ENCODE data around the gene NCF4. TPM values are rescaled to one million over a fixed set of nuclear protein-coding genes. Genes with fewer than 3 reads are reported as not detected.

The NCF4 gene
- total RNA-seq, 4 donors from 2014 or later = 1.8 to 21.2 (median 6.3) TPM

DNA sequence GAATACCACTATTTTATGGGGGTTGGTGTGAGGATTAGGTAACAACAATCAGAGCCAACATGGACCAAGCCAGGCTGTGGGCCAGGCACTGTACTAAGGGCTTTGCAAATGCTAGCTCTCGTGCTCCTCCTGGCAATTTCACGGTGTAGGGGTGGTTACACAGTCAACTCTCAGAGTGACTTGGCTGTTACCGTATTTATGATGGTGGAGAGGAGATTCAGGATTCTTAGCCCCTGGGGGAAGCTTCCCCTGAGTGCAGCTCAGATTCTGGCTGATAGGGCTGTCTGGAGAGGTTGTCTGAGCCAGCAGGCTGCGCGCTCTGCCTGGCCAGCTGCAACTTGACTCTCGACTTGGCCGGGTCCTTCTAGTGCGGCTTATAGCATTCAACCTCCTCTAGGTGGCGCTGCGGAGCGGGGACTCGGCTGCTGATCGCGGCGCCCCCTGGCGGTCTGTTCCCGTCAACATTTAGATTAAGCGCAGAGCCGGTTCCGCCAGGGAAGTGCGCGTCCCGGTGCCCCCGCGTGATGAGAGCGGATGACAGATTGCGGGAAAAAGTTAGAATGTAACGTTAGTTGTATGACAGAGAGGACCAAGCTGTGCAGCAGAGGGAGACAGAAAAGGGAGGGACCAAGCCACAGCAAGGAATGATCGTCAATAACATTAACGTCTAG lies 4.5 kb upstream of the NCF4 start:
- DNase-seq = peak; percentile 86 to 90
- TF ChIP-seq, protein P1, sequence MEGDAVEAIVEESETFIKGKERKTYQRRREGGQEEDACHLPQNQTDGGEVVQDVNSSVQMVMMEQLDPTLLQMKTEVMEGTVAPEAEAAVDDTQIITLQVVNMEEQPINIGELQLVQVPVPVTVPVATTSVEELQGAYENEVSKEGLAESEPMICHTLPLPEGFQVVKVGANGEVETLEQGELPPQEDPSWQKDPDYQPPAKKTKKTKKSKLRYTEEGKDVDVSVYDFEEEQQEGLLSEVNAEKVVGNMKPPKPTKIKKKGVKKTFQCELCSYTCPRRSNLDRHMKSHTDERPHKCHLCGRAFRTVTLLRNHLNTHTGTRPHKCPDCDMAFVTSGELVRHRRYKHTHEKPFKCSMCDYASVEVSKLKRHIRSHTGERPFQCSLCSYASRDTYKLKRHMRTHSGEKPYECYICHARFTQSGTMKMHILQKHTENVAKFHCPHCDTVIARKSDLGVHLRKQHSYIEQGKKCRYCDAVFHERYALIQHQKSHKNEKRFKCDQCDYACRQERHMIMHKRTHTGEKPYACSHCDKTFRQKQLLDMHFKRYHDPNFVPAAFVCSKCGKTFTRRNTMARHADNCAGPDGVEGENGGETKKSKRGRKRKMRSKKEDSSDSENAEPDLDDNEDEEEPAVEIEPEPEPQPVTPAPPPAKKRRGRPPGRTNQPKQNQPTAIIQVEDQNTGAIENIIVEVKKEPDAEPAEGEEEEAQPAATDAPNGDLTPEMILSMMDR (IDR thresholded peaks at IDR 0.05) = peak; percentile 99 to 100 (median 99)
- peak in 1 of 2 donors; percentile 21 for TF ChIP-seq POLR2A (IDR thresholded peaks at IDR 0.05)
- Histone ChIP-seq H3K36me3 (no peaks in the 10 kb centered on the region), H3K27ac (peak overlapping the region in 1 of 2 donors; percentile 10), H3K4me3 (no peak overlapping the region), H3K27me3 (no peaks in the 10 kb centered on the region), H3K9me3 (no peaks in the 10 kb centered on the region), H3K4me1 (peaks cover 0 to 4% of the 10 kb centered on the region in 2 donors)
- intact Hi-C loops (cut with DNase I; ENCODE audit: low total_unique reads) = no loop called here

DNA sequence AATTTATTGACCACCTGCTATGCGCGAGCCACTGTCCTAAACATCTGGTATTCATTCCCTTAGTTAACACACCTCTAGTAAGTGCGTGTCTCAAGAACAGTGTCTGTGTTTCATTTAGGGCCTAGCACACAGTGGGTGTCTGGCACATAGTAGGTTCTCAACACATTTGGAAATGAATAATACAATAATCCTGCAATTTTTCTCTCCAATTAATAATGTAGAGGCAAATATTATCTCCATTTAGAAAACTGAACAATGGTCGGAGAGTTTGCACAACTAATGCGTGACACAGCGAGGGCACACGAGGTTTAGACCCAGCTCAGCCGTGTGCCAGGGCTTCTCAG lies 4.0 kb upstream of the NCF4 start:
- no peak overlapping the region for H3K27ac ChIP-seq
- H3K4me3 ChIP-seq = no peak overlapping the region
- no peaks in the 10 kb centered on the region for H3K27me3 ChIP-seq
- TF ChIP-seq POLR2A (IDR thresholded peaks at IDR 0.05) = no peak
- TF ChIP-seq, protein P1 (IDR thresholded peaks at IDR 0.05) = no peak
- peaks cover 0 to 4% of the 10 kb centered on the region in 2 donors for H3K4me1 ChIP-seq
- intact Hi-C loops (cut with DNase I; ENCODE audit: low total_unique reads) = no loop called here
- no peaks in the 10 kb centered on the region for H3K9me3 ChIP-seq
- H3K36me3 ChIP-seq = no peaks in the 10 kb centered on the region
- DNase-seq = no peak

GRCh38 chr22:36858156-36858555 lies 2.6 kb upstream of the NCF4 start:
- Histone ChIP-seq H3K9me3 (no peaks in the 10 kb centered on the region), H3K36me3 (no peaks in the 10 kb centered on the region), H3K4me1 (peaks cover 0 to 4% of the 10 kb centered on the region in 2 donors), H3K27me3 (no peaks in the 10 kb centered on the region), H3K4me3 (no peak overlapping the region), H3K27ac (no peak overlapping the region)
- TF ChIP-seq, protein P1 (IDR thresholded peaks at IDR 0.05) = no peak
- no peak for TF ChIP-seq POLR2A (IDR thresholded peaks at IDR 0.05)
- intact Hi-C loops (cut with DNase I; ENCODE audit: low total_unique reads) = no loop called here
- no peak for DNase-seq

- TF ChIP-seq, protein P1 (IDR thresholded peaks at IDR 0.05) = no peak
- no peak for TF ChIP-seq POLR2A (IDR thresholded peaks at IDR 0.05)
- DNase-seq = no peak
- Histone ChIP-seq H3K4me3 (no peak overlapping the region), H3K27ac (no peak overlapping the region), H3K27me3 (no peaks in the 10 kb centered on the region), H3K4me1 (peaks cover 0 to 4% of the 10 kb centered on the region in 2 donors), H3K9me3 (no peaks in the 10 kb centered on the region), H3K36me3 (no peaks in the 10 kb centered on the region)
- intact Hi-C loops (cut with DNase I; ENCODE audit: low total_unique reads) = no loop called here
Measured at GRCh38 chr22:36858966-36859365, 1.8 kb upstream of the NCF4 start.

- Histone ChIP-seq H3K27ac (no peak overlapping the region), H3K27me3 (no peaks in the 10 kb centered on the region), H3K4me1 (peaks cover 0 to 4% of the 10 kb centered on the region in 2 donors), H3K4me3 (no peak overlapping the region), H3K36me3 (no peaks in the 10 kb centered on the region), H3K9me3 (no peaks in the 10 kb centered on the region)
- no peak for DNase-seq
- intact Hi-C loops (cut with DNase I; ENCODE audit: low total_unique reads) = loop anchor here (10.0 kb wide), 1 partner anchor 125 kb away; no protein-coding TSS in a partner anchor
- TF ChIP-seq, protein P1 (IDR thresholded peaks at IDR 0.05) = no peak
- no peak for TF ChIP-seq POLR2A (IDR thresholded peaks at IDR 0.05)
Measured at GRCh38 chr22:36860017-36860416, 789 bp upstream of the NCF4 start.

All from uterus (tissue), 4 donors.